DND-41 (cell line): Measurements from ENCODE around the gene SELENOP.

Experiments
- EZH2 ChIP-seq: IDR thresholded peaks from 3 replicates; pipeline ENCODE4 v1.6.1; 2012; ENCODE audit warnings: borderline replicate concordance, low read depth, mild to moderate bottlenecking, moderate library complexity, low read length, inconsistent platforms; ENCODE audit not compliant: severe bottlenecking
- TF ChIP-seq, protein P1 (sequence below): IDR thresholded peaks from 2 replicates; pipeline ENCODE4 v1.5.1; 2012; ENCODE audit warnings: borderline replicate concordance, low read length, moderate library complexity, mild to moderate bottlenecking; ENCODE audit not compliant: poor library complexity, severe bottlenecking; ENCODE audit errors: extremely low read depth

DNA sequence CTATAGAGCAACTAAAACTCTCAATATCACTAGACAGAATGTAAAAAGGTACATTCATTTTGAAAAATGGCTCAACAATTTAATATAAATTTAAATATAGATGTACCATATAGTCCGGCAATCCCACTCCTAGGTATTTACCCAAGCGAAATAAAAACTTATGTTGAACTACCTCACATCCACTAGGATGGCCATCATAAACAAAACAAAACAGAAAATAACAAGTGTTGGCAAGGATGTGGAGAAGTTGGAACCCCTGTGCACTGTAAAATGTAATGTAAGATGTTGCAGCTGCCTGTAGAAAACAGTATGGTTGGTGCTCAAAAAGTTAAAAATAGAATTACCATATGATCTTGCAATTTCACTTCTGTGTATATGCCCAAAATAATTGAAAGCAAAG is 36.9 kb upstream of the SELENOP start:
- TF ChIP-seq, protein P1, sequence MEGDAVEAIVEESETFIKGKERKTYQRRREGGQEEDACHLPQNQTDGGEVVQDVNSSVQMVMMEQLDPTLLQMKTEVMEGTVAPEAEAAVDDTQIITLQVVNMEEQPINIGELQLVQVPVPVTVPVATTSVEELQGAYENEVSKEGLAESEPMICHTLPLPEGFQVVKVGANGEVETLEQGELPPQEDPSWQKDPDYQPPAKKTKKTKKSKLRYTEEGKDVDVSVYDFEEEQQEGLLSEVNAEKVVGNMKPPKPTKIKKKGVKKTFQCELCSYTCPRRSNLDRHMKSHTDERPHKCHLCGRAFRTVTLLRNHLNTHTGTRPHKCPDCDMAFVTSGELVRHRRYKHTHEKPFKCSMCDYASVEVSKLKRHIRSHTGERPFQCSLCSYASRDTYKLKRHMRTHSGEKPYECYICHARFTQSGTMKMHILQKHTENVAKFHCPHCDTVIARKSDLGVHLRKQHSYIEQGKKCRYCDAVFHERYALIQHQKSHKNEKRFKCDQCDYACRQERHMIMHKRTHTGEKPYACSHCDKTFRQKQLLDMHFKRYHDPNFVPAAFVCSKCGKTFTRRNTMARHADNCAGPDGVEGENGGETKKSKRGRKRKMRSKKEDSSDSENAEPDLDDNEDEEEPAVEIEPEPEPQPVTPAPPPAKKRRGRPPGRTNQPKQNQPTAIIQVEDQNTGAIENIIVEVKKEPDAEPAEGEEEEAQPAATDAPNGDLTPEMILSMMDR: no peak
- no peak for TF ChIP-seq EZH2
